GM21786 (cell line): Measurements from ENCODE around the gene SLC26A8.
"Not testable (repeated sequence)": the region's sequence is repeated elsewhere in the genome, so short reads cannot be mapped to it uniquely, and the experiment has no call there.

ENCODE experiments used
- ATAC-seq: cut with Tn5 transposase; IDR thresholded peaks from one replicate; pipeline ENCODE4 v1.9.1; 2021; ENCODE audit not compliant: unreplicated experiment

The SLC26A8 gene

GRCh38 chr6:35948725-35949124 lies 75.7 kb downstream of the SLC26A8 start:
- no peak for ATAC-seq

GRCh38 chr6:35945650-35946025 lies 78.8 kb downstream of the SLC26A8 start:
- no peak for ATAC-seq

GRCh38 chr6:35943390-35943789 lies 81.1 kb downstream of the SLC26A8 start:
- ATAC-seq, result no peak

- no peak for ATAC-seq
Observed at GRCh38 chr6:35942355-35942754, 82.1 kb downstream of the SLC26A8 start.

GRCh38 chr6:35941170-35941569 lies 83.3 kb downstream of the SLC26A8 start:
- not testable (repeated sequence) for ATAC-seq

GRCh38 chr6:35940014-35940413 lies 84.4 kb downstream of the SLC26A8 start:
- not testable (repeated sequence) for ATAC-seq

GRCh38 chr6:35939259-35939658 lies 85.2 kb downstream of the SLC26A8 start:
- ATAC-seq, result not testable (repeated sequence)

GRCh38 chr6:35936681-35937359 lies 87.6 kb downstream of the SLC26A8 start:
- no peak for ATAC-seq

- no peak for ATAC-seq
Observed at GRCh38 chr6:35935469-35935868, 89.0 kb downstream of the SLC26A8 start.

GRCh38 chr6:35933844-35934243 lies 90.6 kb downstream of the SLC26A8 start:
- ATAC-seq, result no peak

GRCh38 chr6:35931873-35932272 lies 92.6 kb downstream of the SLC26A8 start:
- not testable (repeated sequence) for ATAC-seq

- no peak for ATAC-seq
Observed at GRCh38 chr6:35931120-35931561, 93.3 kb downstream of the SLC26A8 start.

GRCh38 chr6:35929601-35930000 lies 94.8 kb downstream of the SLC26A8 start:
- ATAC-seq, result no peak

- no peak for ATAC-seq
Observed at GRCh38 chr6:35926509-35927215, 97.8 kb downstream of the SLC26A8 start.

GRCh38 chr6:35925961-35926360 lies 98.5 kb downstream of the SLC26A8 start:
- no peak for ATAC-seq

- ATAC-seq, result no peak
Observed at GRCh38 chr6:35924146-35924545, 100.3 kb downstream of the SLC26A8 start.

GRCh38 chr6:35922139-35922554 lies 102.3 kb downstream of the SLC26A8 start:
- ATAC-seq, result no peak

- peak; percentile 61 for ATAC-seq
Observed at GRCh38 chr6:35920793-35921732, 103.4 kb downstream of the SLC26A8 start, which contains the start of gene SRPK1. Gene SRPK1 (minus strand): TSS chr6:35921098. CDS start chr6:35921056, 42 bp downstream.

- ATAC-seq, result peak; percentile 50
Observed at GRCh38 chr6:35919827-35920751, 104.4 kb downstream of the SLC26A8 start.
